SJCRH30 (cell line): ENCODE measurements around the gene NOL6. TPM values are rescaled to one million over a fixed set of nuclear protein-coding genes. Genes with fewer than 3 reads are reported as not detected.

Experiments used
- DNase-seq, 2 experiments: peaks; one replicate each; pipeline ENCODE4 v3.0.0-alpha.2; 2015 to 2020
- H3K27ac ChIP-seq: fragments of 250-450 bp; sonication (Bioruptor Pico); 2 replicates; pipeline ENCODE4 v1.5.1; 2020; ENCODE audit warnings: mild to moderate bottlenecking, moderate library complexity
- H3K27me3 ChIP-seq: fragments of 250-450 bp; sonication (Bioruptor Pico); 2 replicates; pipeline ENCODE4 v1.5.1; 2020; ENCODE audit warnings: mild to moderate bottlenecking, moderate library complexity
- H3K36me3 ChIP-seq: fragments of 250-450 bp; sonication (Bioruptor Pico); 2 replicates; pipeline ENCODE4 v1.5.1; 2020; ENCODE audit warnings: mild to moderate bottlenecking, moderate library complexity
- H3K4me1 ChIP-seq: fragments of 250-450 bp; sonication (Bioruptor Pico); 2 replicates; pipeline ENCODE4 v1.5.1; 2020; ENCODE audit warnings: mild to moderate bottlenecking, moderate library complexity
- H3K4me3 ChIP-seq: fragments of 250-450 bp; sonication (Bioruptor Pico); 2 replicates; pipeline ENCODE4 v1.5.1; 2020; ENCODE audit warnings: mild to moderate bottlenecking, moderate library complexity
- H3K9me3 ChIP-seq: fragments of 250-450 bp; sonication (Bioruptor Pico); replicated peaks from 2 replicates; pipeline ENCODE4 v1.5.1; 2020; ENCODE audit warnings: mild to moderate bottlenecking, moderate library complexity
- total RNA-seq: library from RNA; depleted of rRNA; stranded (reverse); fragments of >200 nt; shearing (Covaris generic); gene quantifications from 2 replicates; pipeline ENCODE4 v1.2.3, GENCODE V29; 2014

The NOL6 gene
- total RNA-seq, 1 experiment from 2014 or later: 27.5 TPM

DNA sequence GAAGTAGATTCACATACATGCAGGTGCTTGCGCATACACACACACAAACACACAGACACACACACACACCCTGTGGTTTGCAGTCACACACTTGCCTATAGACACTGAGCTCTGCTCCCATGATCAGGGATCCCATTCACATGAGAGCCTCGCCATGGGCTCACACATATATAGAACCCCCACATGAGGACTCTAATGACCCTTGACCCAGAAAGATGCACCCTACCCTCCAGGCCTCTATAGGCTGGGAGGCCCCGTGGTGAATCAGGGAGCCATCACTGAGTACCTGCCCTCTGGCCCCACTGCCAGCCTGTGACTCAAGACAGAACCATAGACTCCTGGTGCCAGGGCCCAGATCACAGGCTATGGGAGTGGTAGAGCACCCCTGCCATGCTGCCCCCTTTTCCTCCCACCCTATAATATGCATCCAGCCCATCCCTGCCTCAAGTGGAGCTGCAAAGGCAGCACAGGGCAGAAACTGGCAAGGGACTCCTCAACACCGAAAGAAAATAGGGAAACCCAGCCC is 23.0 kb downstream of the NOL6 start:
- Histone ChIP-seq H3K27ac (no peak overlapping the region), H3K9me3 (no peaks in the 10 kb centered on the region), H3K4me3 (no peak overlapping the region), H3K27me3 (no peaks in the 10 kb centered on the region), H3K4me1 (peaks cover 17% of the 10 kb centered on the region), H3K36me3 (no peaks in the 10 kb centered on the region)
- no peak for DNase-seq

DNA sequence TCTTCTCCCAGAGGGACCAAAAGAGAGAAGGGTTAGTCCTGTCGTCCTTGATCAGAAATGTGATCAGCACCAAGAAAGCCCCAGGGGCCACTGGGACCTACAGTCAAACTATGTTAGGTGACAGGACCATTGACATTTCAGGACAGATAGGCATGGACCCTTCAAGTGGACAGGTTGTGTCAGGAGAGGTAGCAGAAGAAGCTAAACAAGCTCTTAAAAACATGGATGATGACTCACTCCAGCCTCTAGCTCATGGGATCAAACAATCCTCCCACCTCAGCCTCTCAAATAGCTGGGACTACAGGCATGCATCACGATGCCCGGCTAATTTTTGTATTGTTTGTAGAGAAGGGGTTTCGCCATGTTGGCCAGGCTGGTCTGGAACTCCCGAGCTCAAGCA is 24.0 kb downstream of the NOL6 start:
- no peaks in the 10 kb centered on the region for H3K9me3 ChIP-seq
- H3K4me3 ChIP-seq: no peak overlapping the region
- H3K27me3 ChIP-seq: no peaks in the 10 kb centered on the region
- no peaks in the 10 kb centered on the region for H3K36me3 ChIP-seq
- H3K4me1 ChIP-seq: peaks cover 24% of the 10 kb centered on the region
- no peak for DNase-seq
- H3K27ac ChIP-seq: no peak overlapping the region

GRCh38 chr9:33447799-33448553 is 25.7 kb downstream of the NOL6 start:
- Histone ChIP-seq H3K4me1 (peaks cover 20% of the 10 kb centered on the region), H3K27me3 (no peaks in the 10 kb centered on the region), H3K36me3 (no peaks in the 10 kb centered on the region), H3K9me3 (no peaks in the 10 kb centered on the region), H3K4me3 (peak overlapping the region; percentile 64), H3K27ac (peak overlapping the region; percentile 89)
- peak; percentile 36 to 84 for DNase-seq

DNA sequence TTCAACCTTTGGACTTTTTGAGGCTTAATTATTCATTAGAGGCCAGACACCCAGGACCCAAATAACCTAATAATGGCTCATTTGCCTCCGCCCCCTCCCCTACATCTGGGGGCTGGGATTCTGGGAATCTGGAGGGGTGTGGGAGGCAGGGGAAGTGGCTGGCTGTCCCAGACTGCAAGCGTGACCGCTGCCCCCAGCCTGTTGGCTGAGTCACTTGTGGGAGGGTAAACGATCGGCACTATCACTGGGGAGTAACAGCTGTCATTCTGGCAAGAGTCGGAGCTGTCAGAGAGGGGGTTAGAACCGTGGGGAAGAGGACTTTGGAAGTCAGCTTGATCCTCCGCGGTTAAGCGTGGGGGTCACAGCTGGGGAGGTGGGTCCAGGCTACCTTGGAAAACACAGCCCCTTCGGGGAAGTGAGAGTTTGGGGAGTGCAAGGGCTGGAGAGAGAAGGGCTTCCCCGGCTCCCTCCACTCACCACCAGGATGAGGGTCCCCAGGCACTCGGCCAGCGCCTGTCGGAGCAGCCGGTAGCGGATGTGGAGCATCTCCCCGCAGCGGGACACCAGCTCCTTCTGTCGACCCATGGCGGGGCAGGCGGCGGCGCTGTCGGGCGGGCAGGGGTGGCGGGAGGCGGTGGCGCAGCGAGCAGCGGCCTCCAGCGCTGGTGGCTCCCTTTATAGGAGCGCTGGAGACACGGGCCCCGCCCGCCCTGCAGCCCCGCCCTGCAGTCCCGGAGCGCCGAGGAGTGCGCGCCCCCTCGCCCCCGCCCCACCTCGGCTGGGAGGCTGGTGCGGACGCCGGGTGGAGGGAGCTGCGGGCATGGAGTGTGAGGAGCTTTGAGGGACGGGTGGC is 26.6 kb downstream of the NOL6 start, which contains the start of gene AQP3:
Gene AQP3, minus strand, starts transcription at position 648 of the 853 bp plus-strand sequence. Its CDS starts 63 bp downstream, at position 585.
- H3K4me1 ChIP-seq: peaks cover 17% of the 10 kb centered on the region
- H3K27me3 ChIP-seq: no peaks in the 10 kb centered on the region
- DNase-seq: peak; percentile 84
- no peaks in the 10 kb centered on the region for H3K9me3 ChIP-seq
- peak within 1 kb of the TSS; percentile 89 for H3K27ac ChIP-seq
- peak within 1 kb of the TSS; percentile 64 for H3K4me3 ChIP-seq
- no peaks in the 10 kb centered on the region for H3K36me3 ChIP-seq

GRCh38 chr9:33446240-33446945 is 27.3 kb downstream of the NOL6 start:
- H3K36me3 ChIP-seq: no peaks in the 10 kb centered on the region
- no peaks in the 10 kb centered on the region for H3K27me3 ChIP-seq
- DNase-seq: peak; percentile 54 to 73
- peak overlapping the region; percentile 64 for H3K4me3 ChIP-seq
- peaks cover 17% of the 10 kb centered on the region for H3K4me1 ChIP-seq
- H3K9me3 ChIP-seq: no peaks in the 10 kb centered on the region
- peak overlapping the region; percentile 89 for H3K27ac ChIP-seq

- Histone ChIP-seq H3K4me1 (peaks cover 17% of the 10 kb centered on the region), H3K27me3 (no peaks in the 10 kb centered on the region), H3K36me3 (no peaks in the 10 kb centered on the region), H3K9me3 (no peaks in the 10 kb centered on the region), H3K4me3 (peak overlapping the region; percentile 64), H3K27ac (peak overlapping the region; percentile 89)
- peak; percentile 35 to 70 for DNase-seq
Measured at GRCh38 chr9:33445389-33446239, 28.1 kb downstream of the NOL6 start.

DNA sequence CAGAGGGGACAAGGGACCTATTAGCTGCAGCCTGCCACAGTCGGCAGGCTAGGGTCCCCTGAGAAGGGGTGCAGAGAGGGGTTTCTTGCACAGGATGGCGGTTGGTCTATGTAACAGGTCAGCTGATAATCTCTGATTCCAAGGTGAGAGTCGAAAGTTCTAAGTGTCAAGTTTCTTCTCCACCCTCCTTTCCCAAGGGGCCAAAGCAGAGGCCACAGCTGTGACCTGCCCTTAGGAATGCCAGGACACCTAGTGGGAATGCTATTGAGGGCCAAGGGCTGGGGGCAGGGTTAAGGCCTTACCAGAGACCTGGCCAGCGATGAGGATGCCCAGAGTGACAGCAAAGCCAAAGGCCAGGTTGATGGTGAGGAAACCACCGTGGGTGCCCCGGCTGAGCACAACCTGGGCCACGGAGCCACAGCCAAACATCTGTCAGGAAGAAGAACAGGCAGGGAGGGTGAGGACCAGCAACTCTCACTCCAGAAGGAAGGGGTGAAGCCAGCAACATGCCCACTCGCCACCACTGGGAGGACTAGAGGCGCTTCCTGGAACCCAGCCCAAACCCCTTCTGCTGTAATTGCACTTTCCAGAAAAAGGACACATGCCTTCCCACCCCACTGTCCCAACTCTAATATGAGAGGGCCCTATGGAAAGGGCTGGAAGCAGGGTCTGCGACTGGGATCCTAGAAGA is 30.1 kb downstream of the NOL6 start:
- Histone ChIP-seq H3K27ac (no peak overlapping the region), H3K4me3 (no peak overlapping the region), H3K9me3 (no peaks in the 10 kb centered on the region), H3K4me1 (peaks cover 17% of the 10 kb centered on the region), H3K36me3 (no peaks in the 10 kb centered on the region), H3K27me3 (no peaks in the 10 kb centered on the region)
- no peak for DNase-seq

DNA sequence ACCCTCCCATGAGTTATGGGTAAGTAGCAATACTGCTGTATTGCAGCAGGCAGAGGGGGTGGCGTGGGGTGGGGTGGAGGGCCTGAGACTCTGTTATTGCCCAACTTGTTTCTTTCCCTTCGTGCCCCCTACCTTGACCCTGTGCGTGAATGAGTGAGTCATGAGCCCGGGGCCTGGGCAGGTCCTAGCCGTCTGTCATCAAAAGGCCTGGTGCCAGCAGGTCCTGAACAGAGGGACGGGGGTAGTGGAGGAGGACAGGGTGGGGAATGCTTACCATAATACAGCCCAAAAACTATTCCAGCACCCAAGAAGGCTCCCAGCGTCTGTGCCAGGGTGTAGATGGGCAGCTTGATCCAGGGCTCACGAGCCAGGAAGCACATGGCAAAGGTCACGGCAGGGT is 30.7 kb downstream of the NOL6 start:
- no peak for DNase-seq
- H3K36me3 ChIP-seq: no peaks in the 10 kb centered on the region

DNA sequence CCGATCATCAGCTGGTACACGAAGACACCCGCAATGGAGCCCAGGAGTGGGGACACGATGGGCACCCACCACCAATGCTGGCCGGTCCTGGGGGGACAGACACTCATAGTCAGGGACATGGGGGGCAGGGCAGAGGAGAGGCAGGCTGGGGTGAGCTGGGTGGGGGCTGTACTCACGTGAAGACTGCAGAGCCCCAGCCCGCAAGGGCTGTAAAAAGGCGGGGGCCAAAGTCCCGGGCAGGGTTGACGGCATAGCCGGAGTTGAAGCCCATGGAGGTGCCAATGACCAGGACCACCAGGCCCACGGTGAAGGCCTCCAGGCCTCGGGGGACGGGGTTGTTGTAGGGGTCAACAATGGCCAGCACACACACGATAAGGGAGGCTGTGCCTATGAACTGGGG is 31.6 kb downstream of the NOL6 start:
- H3K27me3 ChIP-seq: no peaks in the 10 kb centered on the region
- no peaks in the 10 kb centered on the region for H3K36me3 ChIP-seq
- no peak for DNase-seq
- no peak overlapping the region for H3K27ac ChIP-seq
- H3K4me1 ChIP-seq: peaks cover 12% of the 10 kb centered on the region
- no peaks in the 10 kb centered on the region for H3K9me3 ChIP-seq
- no peak overlapping the region for H3K4me3 ChIP-seq

More for the DNA sequence above, 30.7 kb downstream of the NOL6 start:
- no peaks in the 10 kb centered on the region for H3K9me3 ChIP-seq
- no peaks in the 10 kb centered on the region for H3K27me3 ChIP-seq
- H3K4me1 ChIP-seq: peaks cover 15% of the 10 kb centered on the region
- no peak overlapping the region for H3K4me3 ChIP-seq
- no peak overlapping the region for H3K27ac ChIP-seq

GRCh38 chr9:33440609-33441008 is 33.1 kb downstream of the NOL6 start:
- no peaks in the 10 kb centered on the region for H3K27me3 ChIP-seq
- no peak for DNase-seq
- H3K27ac ChIP-seq: no peak overlapping the region
- H3K4me1 ChIP-seq: peaks cover 12% of the 10 kb centered on the region
- H3K36me3 ChIP-seq: no peaks in the 10 kb centered on the region
- H3K4me3 ChIP-seq: no peak overlapping the region
- no peaks in the 10 kb centered on the region for H3K9me3 ChIP-seq

DNA sequence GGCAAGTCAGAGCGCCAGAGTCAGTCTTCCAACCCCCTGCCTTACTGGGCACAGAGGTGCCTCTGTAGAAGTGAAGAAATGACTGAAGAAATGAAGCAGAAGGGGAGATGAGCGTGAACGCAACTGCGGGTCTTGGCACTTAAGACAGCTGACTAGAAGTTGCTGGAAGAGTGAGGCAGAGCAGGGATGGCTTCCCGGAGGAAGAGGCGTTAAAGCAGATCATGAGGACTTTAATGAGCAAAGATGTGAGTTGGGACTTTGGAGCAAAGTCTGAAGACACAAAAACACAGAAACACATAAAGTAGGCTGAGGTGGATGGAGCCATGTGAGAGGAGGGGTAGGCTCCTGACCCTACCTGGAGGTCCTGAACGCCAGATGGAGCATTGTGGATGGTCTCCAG is 33.5 kb downstream of the NOL6 start:
- no peak for DNase-seq
- Histone ChIP-seq H3K4me3 (no peak overlapping the region), H3K36me3 (no peaks in the 10 kb centered on the region)

GRCh38 chr9:33439731-33440130 is 34.0 kb downstream of the NOL6 start:
- DNase-seq: no peak
- H3K27me3 ChIP-seq: no peaks in the 10 kb centered on the region
- H3K36me3 ChIP-seq: no peaks in the 10 kb centered on the region
- peaks cover 9% of the 10 kb centered on the region for H3K4me1 ChIP-seq
- no peaks in the 10 kb centered on the region for H3K9me3 ChIP-seq
- no peak overlapping the region for H3K27ac ChIP-seq
- H3K4me3 ChIP-seq: no peak overlapping the region

More for the DNA sequence above, 33.5 kb downstream of the NOL6 start:
- H3K4me1 ChIP-seq: peaks cover 10% of the 10 kb centered on the region
- H3K27me3 ChIP-seq: no peaks in the 10 kb centered on the region
- no peaks in the 10 kb centered on the region for H3K9me3 ChIP-seq
- no peak overlapping the region for H3K27ac ChIP-seq

DNA sequence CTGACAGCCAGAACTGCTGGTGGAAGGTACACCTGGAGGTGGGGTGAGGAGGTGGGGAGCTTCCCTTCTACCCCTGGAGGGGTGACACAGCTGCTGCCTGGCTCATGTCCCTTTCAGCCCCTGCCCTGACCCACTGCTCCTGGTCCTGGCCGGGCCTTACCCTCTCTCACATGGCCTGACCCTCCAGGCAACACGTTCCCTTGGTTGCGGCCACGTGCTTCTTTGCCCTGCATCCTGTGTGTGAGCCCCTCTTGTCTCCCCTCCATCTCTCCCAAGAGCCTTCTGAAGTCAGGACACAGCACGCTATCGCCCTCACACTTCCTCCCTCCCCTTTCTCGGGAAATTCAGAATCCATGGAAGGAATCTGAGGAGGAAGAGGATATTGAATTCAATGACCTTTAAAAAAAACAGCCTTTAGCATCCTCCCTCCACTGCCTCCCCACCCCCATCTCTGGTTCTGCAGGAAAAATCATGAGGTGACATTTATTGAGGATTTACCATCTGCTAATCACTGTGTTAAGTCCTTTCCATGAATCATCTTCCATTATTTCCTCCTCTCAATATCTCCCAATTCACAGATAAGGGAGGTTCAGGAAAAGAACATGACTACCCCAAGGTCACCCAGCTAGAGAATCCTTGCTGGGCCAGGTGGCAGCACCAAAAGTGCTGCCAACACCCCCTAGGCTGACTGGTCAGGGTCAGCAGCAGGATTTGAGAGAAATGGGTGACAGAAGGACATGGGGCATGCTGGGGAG is 34.6 kb downstream of the NOL6 start:
- Histone ChIP-seq H3K9me3 (no peaks in the 10 kb centered on the region), H3K36me3 (no peaks in the 10 kb centered on the region), H3K27ac (no peak overlapping the region), H3K27me3 (no peaks in the 10 kb centered on the region), H3K4me3 (no peak overlapping the region), H3K4me1 (peaks cover 11% of the 10 kb centered on the region)
- DNase-seq: no peak
